ENCODE measurements around the gene ATP9A.
A peak's percentile ranks its signal among the peaks of the same experiment; 100 is the strongest.
"Not testable (repeated sequence)": the region's sequence is repeated elsewhere in the genome, so short reads cannot be mapped to it uniquely, and the experiment has no call there.

The ATP9A gene, protein sequence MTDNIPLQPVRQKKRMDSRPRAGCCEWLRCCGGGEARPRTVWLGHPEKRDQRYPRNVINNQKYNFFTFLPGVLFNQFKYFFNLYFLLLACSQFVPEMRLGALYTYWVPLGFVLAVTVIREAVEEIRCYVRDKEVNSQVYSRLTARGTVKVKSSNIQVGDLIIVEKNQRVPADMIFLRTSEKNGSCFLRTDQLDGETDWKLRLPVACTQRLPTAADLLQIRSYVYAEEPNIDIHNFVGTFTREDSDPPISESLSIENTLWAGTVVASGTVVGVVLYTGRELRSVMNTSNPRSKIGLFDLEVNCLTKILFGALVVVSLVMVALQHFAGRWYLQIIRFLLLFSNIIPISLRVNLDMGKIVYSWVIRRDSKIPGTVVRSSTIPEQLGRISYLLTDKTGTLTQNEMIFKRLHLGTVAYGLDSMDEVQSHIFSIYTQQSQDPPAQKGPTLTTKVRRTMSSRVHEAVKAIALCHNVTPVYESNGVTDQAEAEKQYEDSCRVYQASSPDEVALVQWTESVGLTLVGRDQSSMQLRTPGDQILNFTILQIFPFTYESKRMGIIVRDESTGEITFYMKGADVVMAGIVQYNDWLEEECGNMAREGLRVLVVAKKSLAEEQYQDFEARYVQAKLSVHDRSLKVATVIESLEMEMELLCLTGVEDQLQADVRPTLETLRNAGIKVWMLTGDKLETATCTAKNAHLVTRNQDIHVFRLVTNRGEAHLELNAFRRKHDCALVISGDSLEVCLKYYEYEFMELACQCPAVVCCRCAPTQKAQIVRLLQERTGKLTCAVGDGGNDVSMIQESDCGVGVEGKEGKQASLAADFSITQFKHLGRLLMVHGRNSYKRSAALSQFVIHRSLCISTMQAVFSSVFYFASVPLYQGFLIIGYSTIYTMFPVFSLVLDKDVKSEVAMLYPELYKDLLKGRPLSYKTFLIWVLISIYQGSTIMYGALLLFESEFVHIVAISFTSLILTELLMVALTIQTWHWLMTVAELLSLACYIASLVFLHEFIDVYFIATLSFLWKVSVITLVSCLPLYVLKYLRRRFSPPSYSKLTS

DNA sequence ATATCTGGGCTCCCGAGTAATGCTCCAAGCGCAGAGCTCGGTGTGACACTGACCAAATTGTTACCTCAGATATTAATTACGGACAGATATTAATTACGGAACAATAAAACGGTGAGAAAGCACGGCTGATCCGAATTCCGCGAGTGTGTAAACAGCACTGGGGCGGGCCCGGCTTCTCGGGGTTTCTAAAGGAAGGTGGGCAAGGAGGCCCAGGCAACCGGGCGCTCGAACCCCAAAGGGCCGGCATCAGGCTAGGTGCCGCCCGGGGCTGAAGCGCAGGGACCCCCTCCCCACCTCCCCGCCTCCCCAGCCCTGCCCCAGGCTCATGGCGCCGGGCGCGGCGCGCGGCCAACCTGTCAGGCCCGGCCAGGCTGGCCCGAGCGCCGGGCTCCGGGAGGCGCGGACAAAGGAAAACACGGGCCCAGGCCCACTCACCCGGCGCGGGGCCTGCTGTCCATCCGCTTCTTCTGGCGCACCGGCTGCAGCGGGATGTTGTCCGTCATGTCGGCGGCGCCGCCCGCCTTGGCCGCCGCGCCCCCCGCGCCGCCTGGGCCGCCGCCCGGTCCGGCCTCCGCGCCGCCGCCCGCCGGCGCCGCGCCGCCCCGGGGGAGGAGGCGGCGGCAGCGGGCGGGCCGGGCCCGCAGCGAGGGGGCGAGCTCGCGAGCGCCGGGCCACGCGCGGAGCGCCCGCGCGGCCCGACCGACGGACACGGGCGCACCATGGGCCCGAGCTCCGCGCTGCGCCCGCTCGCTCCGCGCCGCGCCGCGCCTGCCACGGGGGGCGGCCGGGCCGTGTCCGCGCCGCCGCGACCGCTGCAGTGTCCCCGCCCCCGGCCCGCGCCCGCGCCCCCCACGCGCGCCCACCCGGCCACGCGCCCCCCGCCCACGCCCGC, at the start of gene ATP9A:
TSS of gene ATP9A (minus strand) at position 524 of the 892 bp plus-strand sequence. CDS start at position 503, 21 bp downstream.
- Histone ChIP-seq H3K27ac (peak within 1 kb of the TSS; percentile 66 to 80), H3K4me3 (peak within 1 kb of the TSS; percentile 91)
- no peak for DNase-seq (ENCODE audit: low spot score)
- TF ChIP-seq, protein P1, sequence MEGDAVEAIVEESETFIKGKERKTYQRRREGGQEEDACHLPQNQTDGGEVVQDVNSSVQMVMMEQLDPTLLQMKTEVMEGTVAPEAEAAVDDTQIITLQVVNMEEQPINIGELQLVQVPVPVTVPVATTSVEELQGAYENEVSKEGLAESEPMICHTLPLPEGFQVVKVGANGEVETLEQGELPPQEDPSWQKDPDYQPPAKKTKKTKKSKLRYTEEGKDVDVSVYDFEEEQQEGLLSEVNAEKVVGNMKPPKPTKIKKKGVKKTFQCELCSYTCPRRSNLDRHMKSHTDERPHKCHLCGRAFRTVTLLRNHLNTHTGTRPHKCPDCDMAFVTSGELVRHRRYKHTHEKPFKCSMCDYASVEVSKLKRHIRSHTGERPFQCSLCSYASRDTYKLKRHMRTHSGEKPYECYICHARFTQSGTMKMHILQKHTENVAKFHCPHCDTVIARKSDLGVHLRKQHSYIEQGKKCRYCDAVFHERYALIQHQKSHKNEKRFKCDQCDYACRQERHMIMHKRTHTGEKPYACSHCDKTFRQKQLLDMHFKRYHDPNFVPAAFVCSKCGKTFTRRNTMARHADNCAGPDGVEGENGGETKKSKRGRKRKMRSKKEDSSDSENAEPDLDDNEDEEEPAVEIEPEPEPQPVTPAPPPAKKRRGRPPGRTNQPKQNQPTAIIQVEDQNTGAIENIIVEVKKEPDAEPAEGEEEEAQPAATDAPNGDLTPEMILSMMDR (IDR thresholded peaks at IDR 0.05) = no peak

DNA sequence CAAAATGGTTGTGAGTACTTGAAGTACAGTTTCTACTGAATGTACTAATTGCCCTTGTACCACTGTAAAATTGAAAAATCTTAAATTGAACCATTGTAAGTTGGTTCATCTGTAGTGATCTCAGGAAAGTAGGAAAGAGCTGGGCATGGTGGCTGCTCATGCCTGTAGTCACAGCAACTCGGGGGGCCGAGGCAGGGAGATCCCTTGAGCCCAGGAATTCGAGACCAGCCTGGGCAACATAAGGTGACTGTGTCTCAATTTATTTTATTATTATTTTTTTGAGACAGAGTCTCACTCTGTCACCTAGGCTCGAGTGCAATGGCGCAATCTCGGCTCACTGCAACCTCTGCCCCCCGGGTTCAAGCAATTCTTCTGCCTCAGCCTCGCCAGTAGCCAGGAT, 48.7 kb upstream of the ATP9A start:
- DNase-seq (ENCODE audit: low spot score); H3K27ac ChIP-seq; H3K4me3 ChIP-seq: not testable (repeated sequence)

DNA sequence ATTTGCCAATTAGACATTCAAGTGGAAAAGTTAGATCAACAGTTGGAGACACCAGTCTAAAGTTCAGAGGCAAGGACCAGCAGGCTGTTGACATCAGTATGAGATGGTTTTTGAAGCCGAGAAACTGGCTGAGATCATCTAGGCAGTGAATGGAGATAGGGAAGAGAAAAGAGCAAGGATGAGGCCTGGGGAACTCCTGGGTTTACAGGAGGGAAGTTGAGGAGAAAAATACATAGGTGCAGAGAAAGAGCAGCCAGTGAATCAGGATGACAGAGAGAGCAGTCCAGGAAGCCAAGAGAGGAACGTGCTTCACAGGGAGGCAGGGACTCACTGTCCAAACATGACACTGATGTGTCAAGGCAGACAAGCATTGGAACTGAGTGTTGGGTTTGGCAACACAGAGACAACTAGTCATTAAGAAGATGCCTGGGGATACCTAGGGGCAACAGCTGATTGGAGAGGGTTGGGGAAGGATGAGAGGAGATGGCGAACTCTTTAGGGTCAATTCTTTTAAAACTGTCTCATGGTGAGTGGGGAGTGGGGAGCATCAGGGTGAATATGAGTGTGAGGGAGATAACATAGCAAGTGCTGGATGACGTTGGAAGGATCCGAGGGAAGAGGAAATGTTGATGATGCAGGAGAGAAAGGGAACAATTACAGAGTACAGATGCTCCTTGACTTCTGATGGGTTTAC, 47.3 kb upstream of the ATP9A start:
- no peak overlapping the region for H3K4me3 ChIP-seq
- no peak overlapping the region for H3K27ac ChIP-seq
- no peak for DNase-seq (ENCODE audit: low spot score)
- TF ChIP-seq, protein P1 (IDR thresholded peaks at IDR 0.05) = no peak

DNA sequence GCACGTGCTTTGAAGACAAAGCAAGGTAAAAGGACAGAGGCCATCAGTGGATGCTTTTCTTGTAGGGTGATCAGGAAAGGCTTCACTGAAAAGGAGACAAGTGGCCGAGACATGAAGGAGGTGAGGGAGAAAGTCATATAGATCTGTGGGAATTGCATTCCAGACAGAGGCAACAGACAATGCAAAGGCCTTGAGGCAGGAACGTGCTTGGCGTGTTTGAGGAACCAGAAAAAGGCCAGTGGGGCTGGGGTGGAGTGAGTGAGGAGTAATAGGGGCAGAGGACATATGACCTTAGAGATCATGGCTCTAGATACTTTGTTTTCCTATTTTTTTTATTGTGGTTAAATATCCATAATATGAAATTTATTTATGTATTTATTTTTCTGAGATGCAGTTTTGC, 44.7 kb upstream of the ATP9A start:
- no peak for DNase-seq (ENCODE audit: low spot score)
- TF ChIP-seq, protein P1 (IDR thresholded peaks at IDR 0.05) = no peak
- no peak overlapping the region for H3K27ac ChIP-seq
- no peak overlapping the region for H3K4me3 ChIP-seq

DNA sequence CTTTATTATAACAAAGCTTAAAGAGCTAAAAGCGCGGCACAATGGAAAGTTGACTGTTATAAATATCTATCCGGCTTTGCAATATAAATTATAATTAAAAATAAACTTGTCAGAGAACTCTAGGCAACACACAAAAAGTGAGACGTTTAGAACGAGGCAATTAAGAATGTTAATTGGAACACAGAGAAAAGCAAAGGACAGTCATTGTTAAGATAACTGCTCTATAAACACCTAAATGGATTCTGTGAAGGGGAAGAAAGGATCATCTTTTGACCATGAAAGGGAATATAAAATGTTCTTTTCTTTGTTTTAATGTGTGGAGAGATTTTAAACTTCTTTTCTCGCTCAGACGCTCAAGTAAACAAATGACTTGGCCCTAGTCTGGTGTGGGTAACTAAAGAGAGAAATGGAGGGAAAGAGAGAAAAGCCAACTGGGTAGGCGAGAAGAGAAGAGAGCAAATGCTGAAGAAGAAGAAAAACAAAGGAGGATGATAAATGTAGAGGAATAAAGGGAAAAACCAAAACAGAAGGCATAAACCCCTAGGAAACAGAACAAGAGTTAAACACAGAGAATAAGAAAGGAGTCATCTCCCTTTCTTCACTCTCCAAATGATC, 43.4 kb upstream of the ATP9A start:
- Histone ChIP-seq H3K4me3 (no peak overlapping the region), H3K27ac (no peak overlapping the region)
- DNase-seq (ENCODE audit: low spot score) = no peak
- TF ChIP-seq, protein P1 (IDR thresholded peaks at IDR 0.05) = no peak

DNA sequence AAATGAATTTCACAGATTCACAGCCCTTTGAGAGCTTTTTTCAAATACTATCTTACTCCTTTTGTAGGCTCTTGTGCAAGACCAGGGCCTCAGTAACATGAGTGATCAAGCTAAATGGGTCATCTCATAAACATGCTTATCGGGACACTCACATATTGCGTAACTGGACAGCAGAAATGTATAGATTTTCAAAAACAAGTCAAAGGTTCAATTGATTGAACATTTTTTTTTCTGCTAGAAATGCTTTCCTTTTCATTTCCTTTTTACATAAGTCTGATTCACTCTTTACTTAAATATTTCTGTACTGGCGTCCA, 42.8 kb upstream of the ATP9A start:
- Histone ChIP-seq H3K4me3 (no peak overlapping the region), H3K27ac (no peak overlapping the region)
- TF ChIP-seq, protein P1 (IDR thresholded peaks at IDR 0.05) = no peak
- no peak for DNase-seq (ENCODE audit: low spot score)

Data from coronary artery (tissue), 2 donors.